BLaER1 treated with 17β-estradiol and CSF1 and Interleukin-3, amounts not matched to agents 10 nM and 100 nM (cell line): ENCODE data around the gene TFPI.
A peak's percentile ranks its signal among the peaks of the same experiment; 100 is the strongest.
"Not testable (repeated sequence)": the region's sequence is repeated elsewhere in the genome, so short reads cannot be mapped to it uniquely, and the experiment has no call there.

Experiments
- H3K27ac ChIP-seq, 11 experiments: shearing (Covaris generic); formaldehyde crosslinking; 2 replicates each; pipeline ENCODE4 v1.8.1; 2022
- H3K27me3 ChIP-seq, 11 experiments: shearing (Covaris generic); formaldehyde crosslinking; 2 replicates each; pipeline ENCODE4 v1.8.1; 2022
- H3K36me3 ChIP-seq, 11 experiments: shearing (Covaris generic); formaldehyde crosslinking; 2 replicates each; pipeline ENCODE4 v1.8.1; 2022
- H3K4me1 ChIP-seq, 10 experiments: shearing (Covaris generic); formaldehyde crosslinking; 2 replicates each; pipeline ENCODE4 v1.8.1; 2022
- H3K4me2 ChIP-seq, 11 experiments: shearing (Covaris generic); formaldehyde crosslinking; 2 replicates each; pipeline ENCODE4 v1.8.1; 2022
- H3K4me3 ChIP-seq, 10 experiments: shearing (Covaris generic); formaldehyde crosslinking; 2 replicates each; pipeline ENCODE4 v1.8.1; 2022
- H3K9ac ChIP-seq, 11 experiments: shearing (Covaris generic); formaldehyde crosslinking; 2 replicates each; pipeline ENCODE4 v1.8.1; 2022
- H3K9me3 ChIP-seq, 11 experiments: shearing (Covaris generic); formaldehyde crosslinking; replicated peaks in 1 of 11; 2 replicates each; pipeline ENCODE4 v1.8.1; 2022
- H4K20me1 ChIP-seq, 11 experiments: shearing (Covaris generic); formaldehyde crosslinking; 2 replicates each; pipeline ENCODE4 v1.8.1; 2022
- Cebpa-rat ChIP-seq, 11 experiments: shearing (Covaris generic); IDR thresholded peaks; 2 replicates each; pipeline ENCODE4 v1.8.1; 2022

Gene TFPI

GRCh38 chr2:187511356-187512315 lies 42.6 kb downstream of the TFPI start:
- Histone ChIP-seq H3K4me1 (peaks cover 0 to 17% (median 5%) of the 10 kb centered on the region in 10 experiments; a peak in 9 of 20 replicates), H3K27ac (no peak overlapping the region), H3K4me2 (no peak overlapping the region), H3K27me3 (no peaks in the 10 kb centered on the region), H3K9me3 (peaks cover 0 to 15% (median 3%) of the 10 kb centered on the region in 11 experiments; a peak in 9 of 22 replicates), H3K4me3 (no peak overlapping the region), H3K9ac (no peak overlapping the region), H4K20me1 (no peaks in the 10 kb centered on the region), H3K36me3 (no peaks in the 10 kb centered on the region)
- TF ChIP-seq Cebpa-rat (IDR thresholded peaks at IDR 0.05), result no peak

GRCh38 chr2:187510419-187511355 lies 43.5 kb downstream of the TFPI start:
- not testable (repeated sequence) for H3K27me3 ChIP-seq, H4K20me1 ChIP-seq, H3K9ac ChIP-seq, H3K4me3 ChIP-seq, H3K27ac ChIP-seq, H3K36me3 ChIP-seq
- Histone ChIP-seq H3K9me3 (peaks cover 0 to 13% (median 0%) of the 10 kb centered on the region in 11 experiments; a peak in 3 of 22 replicates), H3K4me2 (peak overlapping the region in 2 of 11 experiments; percentile 38 to 40; a peak in 1 of 22 replicates), H3K4me1 (peaks cover 0 to 17% (median 5%) of the 10 kb centered on the region in 10 experiments; a peak in 9 of 20 replicates)

DNA sequence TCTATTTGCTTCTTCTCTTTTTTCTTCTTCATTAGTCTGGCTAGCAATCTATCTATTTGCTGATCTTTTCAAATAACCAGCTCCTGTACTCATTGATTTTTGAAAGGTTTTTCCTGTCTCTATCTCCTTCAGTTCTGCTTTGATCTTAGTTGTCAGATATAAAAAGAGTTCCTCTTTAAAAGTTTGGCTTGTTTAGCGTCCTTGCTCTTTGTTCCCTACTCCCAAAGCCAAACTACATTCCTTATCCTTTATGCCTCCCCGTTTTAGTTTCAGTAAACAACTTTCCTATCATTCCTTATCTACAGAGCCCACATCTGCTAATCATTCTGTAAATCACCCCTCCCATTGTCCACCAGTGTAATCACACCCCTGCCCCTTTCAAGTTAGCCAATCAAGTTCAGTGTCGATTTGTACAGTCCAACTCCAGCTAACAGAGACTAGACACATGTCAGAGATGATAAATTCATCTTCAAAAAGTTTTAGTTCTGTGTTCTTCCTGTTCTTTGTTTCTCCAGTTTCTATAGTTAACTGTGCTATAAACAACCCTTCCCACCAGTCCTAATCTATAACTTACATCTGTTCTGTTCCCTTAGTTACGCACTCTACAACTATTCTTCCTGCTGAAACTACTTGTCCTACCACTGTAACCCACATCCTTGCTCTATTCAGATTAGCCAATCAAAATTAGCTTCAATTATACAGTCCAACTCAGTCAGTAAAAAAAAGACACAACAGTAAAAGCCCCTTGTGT lies 44.4 kb downstream of the TFPI start:
- H3K36me3 ChIP-seq, result no peaks in the 10 kb centered on the region
- no peak for TF ChIP-seq Cebpa-rat (IDR thresholded peaks at IDR 0.05)
- H3K4me3 ChIP-seq, result no peak overlapping the region
- H3K4me2 ChIP-seq, result peak overlapping the region in 7 of 11 experiments; percentile 1 to 40 (median 14); a peak in 7 of 22 replicates
- peaks cover 0 to 13% (median 0%) of the 10 kb centered on the region in 11 experiments; a peak in 3 of 22 replicates for H3K9me3 ChIP-seq
- H3K27ac ChIP-seq, result peak overlapping the region in 1 of 11 experiments; percentile 34; a peak in 1 of 22 replicates
- H4K20me1 ChIP-seq, result no peaks in the 10 kb centered on the region
- H3K27me3 ChIP-seq, result no peaks in the 10 kb centered on the region
- no peak overlapping the region for H3K9ac ChIP-seq
- H3K4me1 ChIP-seq, result peaks cover 0 to 17% (median 8%) of the 10 kb centered on the region in 10 experiments; a peak in 10 of 20 replicates

GRCh38 chr2:187506416-187506815 lies 47.8 kb downstream of the TFPI start:
- H4K20me1 ChIP-seq, result no peaks in the 10 kb centered on the region
- no peak overlapping the region for H3K27ac ChIP-seq
- H3K27me3 ChIP-seq, result no peaks in the 10 kb centered on the region
- no peaks in the 10 kb centered on the region for H3K36me3 ChIP-seq
- H3K4me3 ChIP-seq, result no peak overlapping the region
- no peak overlapping the region for H3K9ac ChIP-seq
- peaks cover 3 to 36% (median 20%) of the 10 kb centered on the region in 10 experiments; a peak in 14 of 20 replicates for H3K4me1 ChIP-seq
- peaks cover 0 to 13% (median 0%) of the 10 kb centered on the region in 11 experiments; a peak in 3 of 22 replicates for H3K9me3 ChIP-seq
- no peak for TF ChIP-seq Cebpa-rat (IDR thresholded peaks at IDR 0.05)
- no peak overlapping the region for H3K4me2 ChIP-seq

GRCh38 chr2:187505065-187505672 lies 49.1 kb downstream of the TFPI start:
- Histone ChIP-seq H3K27me3 (no peaks in the 10 kb centered on the region), H3K4me3 (no peak overlapping the region), H3K9me3 (peaks cover 0 to 13% (median 0%) of the 10 kb centered on the region in 11 experiments; a peak in 3 of 22 replicates), H4K20me1 (no peaks in the 10 kb centered on the region), H3K9ac (no peak overlapping the region), H3K36me3 (no peaks in the 10 kb centered on the region), H3K4me2 (peak overlapping the region in 4 of 11 experiments; percentile 9 to 44 (median 20); a peak in 6 of 22 replicates), H3K4me1 (peaks cover 3 to 29% (median 20%) of the 10 kb centered on the region in 10 experiments; a peak in 14 of 20 replicates), H3K27ac (no peak overlapping the region)
- TF ChIP-seq Cebpa-rat (IDR thresholded peaks at IDR 0.05), result no peak

- Histone ChIP-seq H3K4me2 (peak overlapping the region in 8 of 11 experiments; percentile 6 to 46 (median 41); a peak in 10 of 22 replicates), H3K4me3 (no peak overlapping the region), H4K20me1 (no peaks in the 10 kb centered on the region), H3K36me3 (no peaks in the 10 kb centered on the region), H3K9me3 (peaks cover 0 to 13% (median 0%) of the 10 kb centered on the region in 11 experiments; a peak in 3 of 22 replicates), H3K4me1 (peaks cover 0 to 22% (median 15%) of the 10 kb centered on the region in 10 experiments; a peak in 13 of 20 replicates), H3K9ac (no peak overlapping the region), H3K27ac (no peak overlapping the region), H3K27me3 (no peaks in the 10 kb centered on the region)
- TF ChIP-seq Cebpa-rat (IDR thresholded peaks at IDR 0.05), result no peak
Observed at GRCh38 chr2:187504312-187504921, 49.8 kb downstream of the TFPI start.

- peaks cover 0 to 20% (median 15%) of the 10 kb centered on the region in 10 experiments; a peak in 12 of 20 replicates for H3K4me1 ChIP-seq
- H3K27me3 ChIP-seq, result no peaks in the 10 kb centered on the region
- no peak for TF ChIP-seq Cebpa-rat (IDR thresholded peaks at IDR 0.05)
- no peaks in the 10 kb centered on the region for H3K36me3 ChIP-seq
- peaks cover 0 to 13% (median 0%) of the 10 kb centered on the region in 11 experiments; a peak in 3 of 22 replicates for H3K9me3 ChIP-seq
- no peak overlapping the region for H3K9ac ChIP-seq
- no peak overlapping the region for H3K4me2 ChIP-seq
- no peak overlapping the region for H3K4me3 ChIP-seq
- no peak overlapping the region for H3K27ac ChIP-seq
- H4K20me1 ChIP-seq, result no peaks in the 10 kb centered on the region
Observed at GRCh38 chr2:187503700-187504099, 50.5 kb downstream of the TFPI start.
